Measurements from ENCODE around the gene ZFAND3. TPM values are rescaled to one million over a fixed set of nuclear protein-coding genes. Genes with fewer than 3 reads are reported as not detected.

Gene ZFAND3
- total RNA-seq, 4 donors from 2014 or later: 45.0 to 55.2 (median 49.5) TPM

GRCh38 chr6:38154731-38155130 is 335.2 kb downstream of the ZFAND3 start:
- no peaks in the 10 kb centered on the region for H3K4me1 ChIP-seq
- in situ Hi-C loops (cut with MboI; ENCODE audit: low sequenced_read_pairs in 4 of 4) (no loop called here), intact Hi-C loops (cut with DNase I; ENCODE audit: low total_unique reads) (no loop called here)
- ATAC-seq (no peak), DNase-seq (no peak)
- TF ChIP-seq CTCF (IDR thresholded peaks at IDR 0.05 in 4 of 5, conservative IDR thresholded peaks at IDR 0.05 in 1 of 5) (no peak), POLR2A (IDR thresholded peaks at IDR 0.05) (no peak)
- no peaks in the 10 kb centered on the region for H3K36me3 ChIP-seq
- H3K27me3 ChIP-seq: no peaks in the 10 kb centered on the region
- H3K9me3 ChIP-seq: no peaks in the 10 kb centered on the region
- H3K4me3 ChIP-seq: no peak overlapping the region
- H3K27ac ChIP-seq: no peak overlapping the region

GRCh38 chr6:38155144-38155543 is 335.6 kb downstream of the ZFAND3 start:
- Histone ChIP-seq H3K27ac (no peak overlapping the region), H3K4me1 (no peaks in the 10 kb centered on the region), H3K27me3 (no peaks in the 10 kb centered on the region), H3K9me3 (no peaks in the 10 kb centered on the region), H3K36me3 (no peaks in the 10 kb centered on the region), H3K4me3 (no peak overlapping the region)
- in situ Hi-C loops (cut with MboI; ENCODE audit: low sequenced_read_pairs in 4 of 4) (no loop called here), intact Hi-C loops (cut with DNase I; ENCODE audit: low total_unique reads) (no loop called here)
- no peak for DNase-seq
- TF ChIP-seq CTCF (IDR thresholded peaks at IDR 0.05 in 4 of 5, conservative IDR thresholded peaks at IDR 0.05 in 1 of 5): no peak
- TF ChIP-seq POLR2A (IDR thresholded peaks at IDR 0.05): no peak
- ATAC-seq: no peak

GRCh38 chr6:38155621-38156204 is 336.2 kb downstream of the ZFAND3 start:
- in situ Hi-C loops (cut with MboI; ENCODE audit: low sequenced_read_pairs in 4 of 4): no loop called here
- H3K27ac ChIP-seq: no peak overlapping the region
- no peak for ATAC-seq

GRCh38 chr6:38156818-38157565 is 337.5 kb downstream of the ZFAND3 start:
- ATAC-seq: no peak
- Histone ChIP-seq H3K36me3 (no peaks in the 10 kb centered on the region), H3K4me1 (no peaks in the 10 kb centered on the region), H3K4me3 (no peak overlapping the region), H3K9me3 (no peaks in the 10 kb centered on the region), H3K27me3 (no peaks in the 10 kb centered on the region), H3K27ac (no peak overlapping the region)
- DNase-seq: no peak
- in situ Hi-C loops (cut with MboI; ENCODE audit: low sequenced_read_pairs in 4 of 4): no loop called here
- intact Hi-C loops (cut with DNase I; ENCODE audit: low total_unique reads): no loop called here
- TF ChIP-seq POLR2A (IDR thresholded peaks at IDR 0.05) (no peak), CTCF (IDR thresholded peaks at IDR 0.05 in 4 of 5, conservative IDR thresholded peaks at IDR 0.05 in 1 of 5) (no peak)

More at GRCh38 chr6:38155621-38156204, 336.2 kb downstream of the ZFAND3 start:
- TF ChIP-seq POLR2A (IDR thresholded peaks at IDR 0.05) (no peak), CTCF (IDR thresholded peaks at IDR 0.05 in 4 of 5, conservative IDR thresholded peaks at IDR 0.05 in 1 of 5) (no peak)
- no peak overlapping the region for H3K4me3 ChIP-seq
- no peak for DNase-seq
- H3K4me1 ChIP-seq: no peaks in the 10 kb centered on the region
- H3K9me3 ChIP-seq: no peaks in the 10 kb centered on the region
- no peaks in the 10 kb centered on the region for H3K27me3 ChIP-seq
- intact Hi-C loops (cut with DNase I; ENCODE audit: low total_unique reads): no loop called here
- no peaks in the 10 kb centered on the region for H3K36me3 ChIP-seq

Data from gastrocnemius medialis (tissue), 4 donors.